Natural killer cell (primary cell): ENCODE measurements around the gene SMIM43. TPM values are rescaled to one million over a fixed set of nuclear protein-coding genes. Genes with fewer than 3 reads are reported as not detected.

Experiments
- ATAC-seq, 3 donors: fragments of 150-1000 bp in 2 of 3; fragments of 200-7000 bp in 1 of 3; cut with Tn5 transposase; 1 replicate in 1 of 3; 2 replicates in 2 of 3; pipeline ENCODE4 v1.10.0; 2021; ENCODE audit warnings: mild to moderate bottlenecking in 2 of 3, moderate library complexity in 2 of 3
- DNase-seq, 2 donors: peaks; one replicate each; pipeline versions ENCODE4 v3.0.0 to v3.0.0-alpha.2; 2013 to 2021; ENCODE audit warnings: mixed read lengths in 1 of 2
- H3K27ac ChIP-seq: one replicate; pipeline ENCODE4 v1.5.1; 2013; ENCODE audit warnings: mild to moderate bottlenecking, low read length
- H3K27me3 ChIP-seq: one replicate; pipeline ENCODE4 v1.6.1; 2013; ENCODE audit warnings: low read length; ENCODE audit not compliant: control insufficient read depth, insufficient read depth
- H3K36me3 ChIP-seq: one replicate; pipeline ENCODE4 v1.6.1; 2013; ENCODE audit warnings: low read length; ENCODE audit not compliant: control insufficient read depth, insufficient read depth
- H3K4me1 ChIP-seq: one replicate; pipeline ENCODE4 v1.6.1; 2013; ENCODE audit warnings: low read length; ENCODE audit not compliant: control insufficient read depth, insufficient read depth
- H3K4me3 ChIP-seq: one replicate; pipeline ENCODE4 v1.5.1; 2013; ENCODE audit warnings: low read length
- H3K9me3 ChIP-seq: one replicate; pipeline ENCODE4 v1.6.1; 2013; ENCODE audit warnings: low read length; ENCODE audit not compliant: control insufficient read depth, insufficient read depth
- H3K27ac Mint-ChIP-seq, 2 donors: one replicate each; pipeline ENCODE4 v1.8.0; 2022; ENCODE audit warnings: mild to moderate bottlenecking in 2 of 2, mixed read lengths in 2 of 2, moderate library complexity in 1 of 2
- H3K27me3 Mint-ChIP-seq, 2 donors: one replicate each; pipeline ENCODE4 v1.8.0; 2022; ENCODE audit warnings: low read depth in 2 of 2, mixed read lengths in 2 of 2
- H3K36me3 Mint-ChIP-seq: one replicate; pipeline ENCODE4 v1.8.0; 2022; ENCODE audit warnings: mixed read lengths
- H3K4me1 Mint-ChIP-seq, 2 donors: one replicate each; pipeline ENCODE4 v1.8.0; 2022; ENCODE audit warnings: mixed read lengths in 2 of 2
- H3K4me3 Mint-ChIP-seq: one replicate; pipeline ENCODE4 v1.8.0; 2022; ENCODE audit warnings: mild to moderate bottlenecking, moderate library complexity, mixed read lengths
- H3K9me3 Mint-ChIP-seq, 2 donors: one replicate each; pipeline ENCODE4 v1.8.0; 2022; ENCODE audit warnings: mixed read lengths in 2 of 2
- WGBS: methylation state at CpG from one replicate; pipeline ENCODE4 v1.1.7; 2013; ENCODE audit warnings: missing lambda C conversion rate; ENCODE audit not compliant: insufficient coverage; 5-methylcytosine and 5-hydroxymethylcytosine counted together
- intact Hi-C: fragments of 100-400 bp; cut with micrococcal nuclease; formaldehyde crosslinking; loops from one replicate; pipeline ENCODE4 v1.14.2; 2022
- total RNA-seq, 4 donors: library from RNA; stranded (reverse); fragments of 120-200 nt in 1 of 4; gene quantifications; one replicate each; pipeline versions ENCODE4 v1.2.3 to v1.2.4, GENCODE V29; 2013 to 2022
- TF ChIP-seq, protein P1 (sequence below): fragments of 200-600 bp; IDR thresholded peaks from one replicate; pipeline ENCODE4 v1.8.0; 2022; ENCODE audit warnings: antibody characterized with exemption

Gene SMIM43
- total RNA-seq, 3 donors from 2014 or later (not counting 1 experiment from before 2014, with no cell fraction given): not detected

- Histone ChIP-seq H3K27me3 (peaks cover 4% of the 10 kb centered on the region), H3K27ac (no peak overlapping the region), H3K36me3 (no peaks in the 10 kb centered on the region), H3K9me3 (no peaks in the 10 kb centered on the region), H3K4me1 (no peaks in the 10 kb centered on the region), H3K4me3 (no peak overlapping the region)
- Mint-ChIP-seq H3K4me3 (no peak overlapping the region), H3K36me3 (no peaks in the 10 kb centered on the region), H3K9me3 (no peaks in the 10 kb centered on the region), H3K27me3 (peaks cover 0 to 13% of the 10 kb centered on the region in 2 donors), H3K4me1 (no peaks in the 10 kb centered on the region), H3K27ac (no peak overlapping the region)
- no peak for DNase-seq
- TF ChIP-seq, protein P1, sequence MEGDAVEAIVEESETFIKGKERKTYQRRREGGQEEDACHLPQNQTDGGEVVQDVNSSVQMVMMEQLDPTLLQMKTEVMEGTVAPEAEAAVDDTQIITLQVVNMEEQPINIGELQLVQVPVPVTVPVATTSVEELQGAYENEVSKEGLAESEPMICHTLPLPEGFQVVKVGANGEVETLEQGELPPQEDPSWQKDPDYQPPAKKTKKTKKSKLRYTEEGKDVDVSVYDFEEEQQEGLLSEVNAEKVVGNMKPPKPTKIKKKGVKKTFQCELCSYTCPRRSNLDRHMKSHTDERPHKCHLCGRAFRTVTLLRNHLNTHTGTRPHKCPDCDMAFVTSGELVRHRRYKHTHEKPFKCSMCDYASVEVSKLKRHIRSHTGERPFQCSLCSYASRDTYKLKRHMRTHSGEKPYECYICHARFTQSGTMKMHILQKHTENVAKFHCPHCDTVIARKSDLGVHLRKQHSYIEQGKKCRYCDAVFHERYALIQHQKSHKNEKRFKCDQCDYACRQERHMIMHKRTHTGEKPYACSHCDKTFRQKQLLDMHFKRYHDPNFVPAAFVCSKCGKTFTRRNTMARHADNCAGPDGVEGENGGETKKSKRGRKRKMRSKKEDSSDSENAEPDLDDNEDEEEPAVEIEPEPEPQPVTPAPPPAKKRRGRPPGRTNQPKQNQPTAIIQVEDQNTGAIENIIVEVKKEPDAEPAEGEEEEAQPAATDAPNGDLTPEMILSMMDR: no peak
- intact Hi-C loops: no loop called here
- ATAC-seq: no peak
- 81% methylated on average over 3 of the region's 3 CpGs for WGBS
Measured at GRCh38 chr4:121742794-121743193, 22.2 kb downstream of the SMIM43 start.

- Mint-ChIP-seq H3K36me3 (no peaks in the 10 kb centered on the region), H3K27me3 (peaks cover 2 to 10% of the 10 kb centered on the region in 2 donors), H3K9me3 (no peaks in the 10 kb centered on the region), H3K27ac (no peak overlapping the region), H3K4me1 (no peaks in the 10 kb centered on the region), H3K4me3 (no peak overlapping the region)
- Histone ChIP-seq H3K27ac (no peak overlapping the region), H3K27me3 (no peaks in the 10 kb centered on the region), H3K4me1 (no peaks in the 10 kb centered on the region), H3K36me3 (no peaks in the 10 kb centered on the region), H3K4me3 (no peak overlapping the region), H3K9me3 (no peaks in the 10 kb centered on the region)
- 80% methylated on average over 3 of the region's 7 CpGs for WGBS
- DNase-seq: no peak
- no peak for ATAC-seq
- TF ChIP-seq, protein P1: no peak
- intact Hi-C loops: no loop called here
Measured at GRCh38 chr4:121741751-121742150, 23.2 kb downstream of the SMIM43 start.

GRCh38 chr4:121740796-121741409 lies 24.1 kb downstream of the SMIM43 start:
- H3K27ac Mint-ChIP-seq: no peak overlapping the region
- H3K4me1 Mint-ChIP-seq: no peaks in the 10 kb centered on the region
- H3K36me3 ChIP-seq: no peaks in the 10 kb centered on the region
- no peak overlapping the region for H3K4me3 ChIP-seq
- H3K27ac ChIP-seq: no peak overlapping the region
- H3K27me3 Mint-ChIP-seq: peaks cover 10% of the 10 kb centered on the region in 2 donors
- H3K27me3 ChIP-seq: no peaks in the 10 kb centered on the region
- H3K9me3 ChIP-seq: no peaks in the 10 kb centered on the region
- 87% methylated on average over 12 of the region's 12 CpGs for WGBS
- intact Hi-C loops: no loop called here
- no peaks in the 10 kb centered on the region for H3K4me1 ChIP-seq
- TF ChIP-seq, protein P1: no peak
- H3K36me3 Mint-ChIP-seq: no peaks in the 10 kb centered on the region
- H3K4me3 Mint-ChIP-seq: no peak overlapping the region
- H3K9me3 Mint-ChIP-seq: no peaks in the 10 kb centered on the region
- ATAC-seq (no peak), DNase-seq (no peak)

DNA sequence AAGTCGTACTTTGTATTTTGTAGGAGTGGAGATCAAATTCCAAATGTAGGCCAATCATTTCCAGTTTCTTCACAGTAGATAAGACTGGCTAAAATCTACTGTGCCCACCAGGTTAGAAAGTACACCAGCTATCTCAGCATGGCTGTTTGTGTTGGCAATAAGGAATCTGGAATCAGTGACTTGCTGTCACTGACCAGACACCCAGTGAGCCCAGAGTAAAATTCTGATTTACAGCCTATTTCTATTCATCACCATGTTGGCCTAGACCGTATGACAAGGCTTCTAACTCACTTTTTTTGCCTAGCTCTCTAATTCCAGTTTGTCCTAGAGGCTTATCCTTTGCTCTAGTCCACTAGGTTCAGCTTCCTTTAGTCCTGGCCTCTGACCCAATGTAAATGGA lies 25.4 kb downstream of the SMIM43 start:
- Histone ChIP-seq H3K4me1 (no peaks in the 10 kb centered on the region), H3K36me3 (no peaks in the 10 kb centered on the region), H3K4me3 (no peak overlapping the region), H3K27ac (no peak overlapping the region), H3K27me3 (no peaks in the 10 kb centered on the region), H3K9me3 (no peaks in the 10 kb centered on the region)
- Mint-ChIP-seq H3K4me1 (no peaks in the 10 kb centered on the region), H3K4me3 (no peak overlapping the region), H3K9me3 (no peaks in the 10 kb centered on the region), H3K27me3 (peaks cover 12 to 14% of the 10 kb centered on the region in 2 donors), H3K27ac (no peak overlapping the region), H3K36me3 (no peaks in the 10 kb centered on the region)
- WGBS: 95% methylated on average over 2 of the region's 2 CpGs
- intact Hi-C loops: no loop called here
- DNase-seq (no peak), ATAC-seq (no peak)
- TF ChIP-seq, protein P1: no peak
